GM23338 (cell line): ENCODE data around the gene MEI4. TPM values are rescaled to one million over a fixed set of nuclear protein-coding genes. Genes with fewer than 3 reads are reported as not detected.

ENCODE experiments used
- ATAC-seq: fragments of 200-7000 bp; cut with Tn5 transposase; 3 replicates; pipeline ENCODE4 v1.9.1; 2020
- DNase-seq: peaks from one replicate; pipeline ENCODE4 v3.0.0-alpha.2; 2015; ENCODE audit warnings: low spot score
- H2AFZ ChIP-seq: fragments of 200-600 bp; sonication (generic); 2 replicates; pipeline ENCODE4 v1.8.0; 2016; ENCODE audit warnings: antibody characterized with exemption, mild to moderate bottlenecking, moderate library complexity
- H3F3A ChIP-seq: fragments of 200-600 bp; sonication (generic); replicated peaks from 2 replicates; pipeline ENCODE4 v1.8.0; 2017; ENCODE audit warnings: antibody characterized with exemption, mixed run types, low read depth
- H3K27ac ChIP-seq: fragments of 200-600 bp; sonication (generic); 2 replicates; pipeline ENCODE4 v1.6.1; 2016; ENCODE audit warnings: low read depth
- H3K27me3 ChIP-seq: fragments of 200-600 bp; sonication (generic); 2 replicates; pipeline ENCODE4 v1.8.0; 2016; ENCODE audit warnings: mild to moderate bottlenecking, mixed run types, moderate library complexity; ENCODE audit not compliant: insufficient read depth
- H3K36me3 ChIP-seq: fragments of 200-600 bp; sonication (generic); 2 replicates; pipeline ENCODE4 v1.8.0; 2016; ENCODE audit warnings: mild to moderate bottlenecking; ENCODE audit not compliant: insufficient read depth
- H3K4me1 ChIP-seq: fragments of 200-600 bp; sonication (generic); 2 replicates; pipeline ENCODE4 v1.8.0; 2016; ENCODE audit warnings: mild to moderate bottlenecking, moderate library complexity; ENCODE audit not compliant: insufficient read depth
- H3K4me2 ChIP-seq: fragments of 200-600 bp; sonication (generic); 2 replicates; pipeline ENCODE4 v1.7.1; 2017; ENCODE audit warnings: mixed run types
- H3K4me3 ChIP-seq: fragments of 200-600 bp; sonication (generic); 2 replicates; pipeline ENCODE4 v1.6.1; 2016; ENCODE audit warnings: mixed run types
- H3K79me2 ChIP-seq: fragments of 200-600 bp; sonication (generic); replicated peaks from 2 replicates; pipeline ENCODE4 v1.8.0; 2017; ENCODE audit warnings: mild to moderate bottlenecking; ENCODE audit not compliant: insufficient read depth
- H3K9me2 ChIP-seq: fragments of 200-600 bp; sonication (generic); 2 replicates; pipeline ENCODE4 v1.8.0; 2017; ENCODE audit not compliant: insufficient read depth
- H4K20me1 ChIP-seq: fragments of 200-600 bp; sonication (generic); replicated peaks from 2 replicates; pipeline ENCODE4 v1.8.0; 2017; ENCODE audit warnings: mild to moderate bottlenecking; ENCODE audit not compliant: insufficient read depth
- H3K27ac Mint-ChIP-seq: 2 replicates; pipeline ENCODE4 v1.8.0; 2020; ENCODE audit warnings: inconsistent platforms, mild to moderate bottlenecking, moderate library complexity, mixed read lengths
- H3K27me3 Mint-ChIP-seq: 3 replicates; pipeline ENCODE4 v1.8.0; 2022; ENCODE audit warnings: low read depth, mild to moderate bottlenecking, moderate library complexity, mixed read lengths, inconsistent platforms; ENCODE audit not compliant: insufficient read depth, poor library complexity
- H3K36me3 Mint-ChIP-seq: 3 replicates; pipeline ENCODE4 v1.8.0; 2021; ENCODE audit warnings: low read depth, mild to moderate bottlenecking, inconsistent platforms, moderate library complexity, mixed read lengths
- H3K4me1 Mint-ChIP-seq: 3 replicates; pipeline ENCODE4 v1.8.0; 2020; ENCODE audit warnings: mild to moderate bottlenecking, inconsistent platforms, mixed read lengths
- H3K4me3 Mint-ChIP-seq: 3 replicates; pipeline ENCODE4 v1.8.0; 2021; ENCODE audit warnings: moderate library complexity, mild to moderate bottlenecking, inconsistent platforms, mixed read lengths
- H3K9me3 Mint-ChIP-seq: 3 replicates; pipeline ENCODE4 v1.8.0; 2020; ENCODE audit warnings: moderate library complexity, mild to moderate bottlenecking, inconsistent platforms, mixed read lengths
- CREB1 ChIP-seq: fragments of 250-450 bp; sonication (Bioruptor Pico); IDR thresholded peaks from 2 replicates; pipeline ENCODE4 v1.5.0; 2020; ENCODE audit warnings: low read depth, mild to moderate bottlenecking, moderate library complexity
- CTCF ChIP-seq, 2 experiments: fragments of 200-600 bp in 1 of 2; sonication (generic) in 1 of 2; conservative IDR thresholded peaks; 2 replicates each; pipeline versions ENCODE4 v1.5.1 to v1.6.1; 2016 to 2017; ENCODE audit warnings: antibody characterized with exemption in 2 of 2, low read depth in 2 of 2, mild to moderate bottlenecking in 2 of 2, moderate library complexity in 1 of 2
- ETS1 ChIP-seq: IDR thresholded peaks from 2 replicates; pipeline ENCODE4 v1.6.1; 2016; ENCODE audit warnings: antibody characterized with exemption
- EZH2 ChIP-seq: fragments of 200-600 bp; sonication (generic); IDR thresholded peaks from one replicate; pipeline ENCODE4 v1.8.0; 2017; ENCODE audit warnings: antibody characterized with exemption, mild to moderate bottlenecking, low read depth; ENCODE audit not compliant: unreplicated experiment
- EZH2phosphoT487 ChIP-seq: fragments of 200-600 bp; sonication (generic); IDR thresholded peaks from one replicate; pipeline ENCODE4 v1.8.1; 2018; ENCODE audit warnings: antibody characterized with exemption; ENCODE audit not compliant: unreplicated experiment
- JUNB ChIP-seq: IDR thresholded peaks from one replicate; pipeline ENCODE4 v1.6.1; 2016; ENCODE audit warnings: antibody characterized with exemption; ENCODE audit not compliant: unreplicated experiment
- NANOG ChIP-seq: IDR thresholded peaks from 2 replicates; pipeline ENCODE4 v1.6.1; 2016; ENCODE audit warnings: antibody characterized with exemption, borderline replicate concordance
- POLR2AphosphoS5 ChIP-seq: IDR thresholded peaks from 2 replicates; pipeline ENCODE4 v1.6.1; 2016; ENCODE audit warnings: antibody characterized with exemption, low read depth
- REST ChIP-seq: IDR thresholded peaks from one replicate; pipeline ENCODE4 v1.6.1; 2018; ENCODE audit warnings: antibody characterized with exemption; ENCODE audit not compliant: unreplicated experiment
- STAT1 ChIP-seq: IDR thresholded peaks from one replicate; pipeline ENCODE4 v1.6.1; 2016; ENCODE audit warnings: antibody characterized with exemption; ENCODE audit not compliant: unreplicated experiment
- ZNF114 ChIP-seq: fragments of 250-450 bp; sonication (Bioruptor Pico); IDR thresholded peaks from 2 replicates; pipeline ENCODE4 v1.5.0; 2020; ENCODE audit warnings: mild to moderate bottlenecking, moderate library complexity
- ZNF331 ChIP-seq: fragments of 250-450 bp; sonication (Bioruptor Pico); IDR thresholded peaks from 2 replicates; pipeline ENCODE4 v1.5.0; 2020; ENCODE audit warnings: low read depth, mild to moderate bottlenecking, moderate library complexity
- polyA plus RNA-seq: library from polyadenylated mRNA; unstranded; fragments of >200 nt; fragmentation: Nextera tagmentation; extraction: Ambion mirVana; gene quantifications from 2 replicates; pipeline ENCODE4 v1.2.1, GENCODE V29; 2016
- total RNA-seq: library from RNA; depleted of rRNA; stranded (reverse); fragments of >200 nt; shearing (Covaris generic); gene quantifications from 2 replicates; pipeline ENCODE4 v1.2.3, GENCODE V29; 2014

Gene MEI4
- total and polyA plus RNA-seq, 2 experiments from 2014 or later = 0.23 to 0.63 TPM

- Histone ChIP-seq H4K20me1 (no peaks in the 10 kb centered on the region), H2AFZ (no peak overlapping the region), H3F3A (no peaks in the 10 kb centered on the region), H3K27ac (no peak overlapping the region), H3K79me2 (no peaks in the 10 kb centered on the region), H3K36me3 (no peaks in the 10 kb centered on the region), H3K4me2 (no peak overlapping the region), H3K27me3 (no peaks in the 10 kb centered on the region), H3K4me3 (no peak overlapping the region), H3K4me1 (no peaks in the 10 kb centered on the region), H3K9me2 (no peaks in the 10 kb centered on the region)
- H3K27me3 Mint-ChIP-seq = no peaks in the 10 kb centered on the region
- TF ChIP-seq CREB1 (CRISPR knock-in tag) (no peak), REST (no peak), ETS1 (no peak)
- no peak overlapping the region for H3K27ac Mint-ChIP-seq
- no peak for ATAC-seq
- no peaks in the 10 kb centered on the region for H3K9me3 Mint-ChIP-seq
- DNase-seq = no peak
- peaks cover 2% of the 10 kb centered on the region; the same call in 1 of the 3 replicates for H3K4me1 Mint-ChIP-seq
- H3K4me3 Mint-ChIP-seq = no peak overlapping the region
- no peaks in the 10 kb centered on the region for H3K36me3 Mint-ChIP-seq
Measured at GRCh38 chr6:77674211-77674610, 21.4 kb downstream of the MEI4 start.

GRCh38 chr6:77678048-77678447 is 25.2 kb downstream of the MEI4 start:
- H3K27me3 Mint-ChIP-seq = peaks cover 2% of the 10 kb centered on the region
- no peak overlapping the region for H3K27ac ChIP-seq
- no peaks in the 10 kb centered on the region for H3K36me3 ChIP-seq
- no peaks in the 10 kb centered on the region for H4K20me1 ChIP-seq
- H3K9me2 ChIP-seq = no peaks in the 10 kb centered on the region
- no peaks in the 10 kb centered on the region for H3K4me1 ChIP-seq
- no peak overlapping the region for H3K27ac Mint-ChIP-seq
- no peak overlapping the region for H2AFZ ChIP-seq
- ATAC-seq (no peak), DNase-seq (no peak)
- H3K9me3 Mint-ChIP-seq = no peaks in the 10 kb centered on the region
- H3K4me1 Mint-ChIP-seq = no peaks in the 10 kb centered on the region
- no peak overlapping the region for H3K4me3 Mint-ChIP-seq
- H3K4me3 ChIP-seq = no peak overlapping the region
- H3K27me3 ChIP-seq = no peaks in the 10 kb centered on the region
- no peaks in the 10 kb centered on the region for H3K36me3 Mint-ChIP-seq
- H3K4me2 ChIP-seq = no peak overlapping the region
- no peaks in the 10 kb centered on the region for H3F3A ChIP-seq
- no peaks in the 10 kb centered on the region for H3K79me2 ChIP-seq
- TF ChIP-seq STAT1 (no peak), NANOG (no peak), CREB1 (CRISPR knock-in tag) (no peak), POLR2AphosphoS5 (no peak), EZH2 (no peak), ZNF114 (no peak), CTCF (conservative IDR thresholded peaks at IDR 0.05; ENCODE audit: low read depth in 2 of 2) (no peak), ETS1 (no peak), REST (no peak), JUNB (no peak), EZH2phosphoT487 (no peak), ZNF331 (no peak)
